ENCODE data around the gene JUN. TPM values are rescaled to one million over a fixed set of nuclear protein-coding genes. Genes with fewer than 3 reads are reported as not detected.

Gene JUN
- total and polyA plus RNA-seq, 2 of the 4 experiments (the other 2 are of a cell fraction) = 46.6 to 89.1 TPM

DNA sequence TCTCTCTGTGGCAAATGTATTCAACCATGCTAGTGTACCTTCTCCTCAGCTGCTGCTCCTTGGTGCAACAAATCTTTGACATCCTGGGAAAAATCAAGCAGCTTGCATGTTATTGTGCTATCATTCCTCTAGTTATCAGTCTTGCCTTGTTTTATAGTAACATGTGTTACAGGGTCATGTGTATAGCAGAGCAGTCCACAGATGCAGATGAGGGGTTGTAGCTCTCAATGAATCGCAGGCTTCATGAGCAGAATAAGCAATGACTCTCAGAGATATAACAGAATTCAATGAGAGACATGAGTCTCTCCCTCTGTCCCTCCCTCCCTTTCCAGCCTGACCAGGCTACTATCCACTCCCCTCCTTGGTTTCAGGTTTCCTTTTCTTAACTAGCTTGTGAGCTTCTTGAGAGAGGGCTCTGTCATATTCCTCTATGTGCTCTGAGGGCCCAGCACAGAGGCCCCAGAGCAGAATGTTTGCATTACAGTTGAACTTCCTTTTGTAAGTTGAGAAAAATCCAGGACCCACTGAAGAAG lies 15.1 kb upstream of the JUN start:
- H2BK20ac ChIP-seq (ENCODE audit: low read depth, low read length) = no peak overlapping the region; the same call in 1 of the 2 replicates
- H3K4me3 ChIP-seq (ENCODE audit: insufficient read depth, low read depth, low read length) = no peak overlapping the region
- H4K5ac ChIP-seq (ENCODE audit: low read depth, low read length) = no peak overlapping the region
- H2BK5ac ChIP-seq (ENCODE audit: low read depth, low read length, poor library complexity, severe bottlenecking) = no peak overlapping the region
- H2AK5ac ChIP-seq (ENCODE audit: low read depth, low read length) = no peak overlapping the region
- no peaks in the 10 kb centered on the region for H3K36me3 ChIP-seq (ENCODE audit: control insufficient read depth, insufficient read depth, low read length)
- H3K14ac ChIP-seq (replicated peaks; ENCODE audit: low read depth, low read length) = no peak overlapping the region
- no peak for DNase-seq
- no peaks in the 10 kb centered on the region for H4K20me1 ChIP-seq (ENCODE audit: insufficient read depth, low read length)
- H3K4me2 ChIP-seq (ENCODE audit: low read depth, low read length) = no peak overlapping the region
- TF ChIP-seq MAFK (IDR thresholded peaks at IDR 0.05; ENCODE audit: low read depth, low read length) (no peak), SMC3 (IDR thresholded peaks at IDR 0.05; ENCODE audit: low read depth, low read length) (no peak), CEBPB (IDR thresholded peaks at IDR 0.05; ENCODE audit: low read depth, low read length) (no peak), MAZ (IDR thresholded peaks at IDR 0.05; ENCODE audit: borderline replicate concordance, low read depth, low read length) (no peak), RCOR1 (IDR thresholded peaks at IDR 0.05; ENCODE audit: insufficient replicate concordance, low read length) (no peak), CHD1 (IDR thresholded peaks at IDR 0.05; ENCODE audit: low read depth, low read length) (no peak), RFX5 (IDR thresholded peaks at IDR 0.05; ENCODE audit: low read depth, low read length) (no peak), RAD21 (IDR thresholded peaks at IDR 0.05; ENCODE audit: low read length) (no peak), BHLHE40 (IDR thresholded peaks at IDR 0.05; ENCODE audit: low read depth, low read length) (no peak), MXI1 (IDR thresholded peaks at IDR 0.05; ENCODE audit: borderline replicate concordance, low read depth, low read length) (no peak)
- TF ChIP-seq, protein P1, sequence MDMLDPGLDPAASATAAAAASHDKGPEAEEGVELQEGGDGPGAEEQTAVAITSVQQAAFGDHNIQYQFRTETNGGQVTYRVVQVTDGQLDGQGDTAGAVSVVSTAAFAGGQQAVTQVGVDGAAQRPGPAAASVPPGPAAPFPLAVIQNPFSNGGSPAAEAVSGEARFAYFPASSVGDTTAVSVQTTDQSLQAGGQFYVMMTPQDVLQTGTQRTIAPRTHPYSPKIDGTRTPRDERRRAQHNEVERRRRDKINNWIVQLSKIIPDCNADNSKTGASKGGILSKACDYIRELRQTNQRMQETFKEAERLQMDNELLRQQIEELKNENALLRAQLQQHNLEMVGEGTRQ (IDR thresholded peaks at IDR 0.05; ENCODE audit: low read depth, low read length) = no peak
- TF ChIP-seq, protein P2, sequence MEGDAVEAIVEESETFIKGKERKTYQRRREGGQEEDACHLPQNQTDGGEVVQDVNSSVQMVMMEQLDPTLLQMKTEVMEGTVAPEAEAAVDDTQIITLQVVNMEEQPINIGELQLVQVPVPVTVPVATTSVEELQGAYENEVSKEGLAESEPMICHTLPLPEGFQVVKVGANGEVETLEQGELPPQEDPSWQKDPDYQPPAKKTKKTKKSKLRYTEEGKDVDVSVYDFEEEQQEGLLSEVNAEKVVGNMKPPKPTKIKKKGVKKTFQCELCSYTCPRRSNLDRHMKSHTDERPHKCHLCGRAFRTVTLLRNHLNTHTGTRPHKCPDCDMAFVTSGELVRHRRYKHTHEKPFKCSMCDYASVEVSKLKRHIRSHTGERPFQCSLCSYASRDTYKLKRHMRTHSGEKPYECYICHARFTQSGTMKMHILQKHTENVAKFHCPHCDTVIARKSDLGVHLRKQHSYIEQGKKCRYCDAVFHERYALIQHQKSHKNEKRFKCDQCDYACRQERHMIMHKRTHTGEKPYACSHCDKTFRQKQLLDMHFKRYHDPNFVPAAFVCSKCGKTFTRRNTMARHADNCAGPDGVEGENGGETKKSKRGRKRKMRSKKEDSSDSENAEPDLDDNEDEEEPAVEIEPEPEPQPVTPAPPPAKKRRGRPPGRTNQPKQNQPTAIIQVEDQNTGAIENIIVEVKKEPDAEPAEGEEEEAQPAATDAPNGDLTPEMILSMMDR (conservative IDR thresholded peaks at IDR 0.05; ENCODE audit: low read depth, low read length) = no peak
- TF ChIP-seq, protein P3, sequence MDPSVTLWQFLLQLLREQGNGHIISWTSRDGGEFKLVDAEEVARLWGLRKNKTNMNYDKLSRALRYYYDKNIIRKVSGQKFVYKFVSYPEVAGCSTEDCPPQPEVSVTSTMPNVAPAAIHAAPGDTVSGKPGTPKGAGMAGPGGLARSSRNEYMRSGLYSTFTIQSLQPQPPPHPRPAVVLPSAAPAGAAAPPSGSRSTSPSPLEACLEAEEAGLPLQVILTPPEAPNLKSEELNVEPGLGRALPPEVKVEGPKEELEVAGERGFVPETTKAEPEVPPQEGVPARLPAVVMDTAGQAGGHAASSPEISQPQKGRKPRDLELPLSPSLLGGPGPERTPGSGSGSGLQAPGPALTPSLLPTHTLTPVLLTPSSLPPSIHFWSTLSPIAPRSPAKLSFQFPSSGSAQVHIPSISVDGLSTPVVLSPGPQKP (IDR thresholded peaks at IDR 0.05; ENCODE audit: borderline replicate concordance, low read depth, low read length) = no peak
- H3K27me3 ChIP-seq (ENCODE audit: control insufficient read depth, insufficient read depth, low read length) = no peaks in the 10 kb centered on the region; the same call in 1 of the 2 replicates
- H3K9me1 ChIP-seq (ENCODE audit: insufficient read depth, low read length) = no peaks in the 10 kb centered on the region
- no peak; the same call in 1 of the 2 replicates for ATAC-seq (ENCODE audit: low read depth)
- no peak overlapping the region for H4K91ac ChIP-seq (ENCODE audit: insufficient read depth, low read depth, low read length)
- no TSS peak for BruUV-seq (replicated peaks)
- no peak overlapping the region for H2BK120ac ChIP-seq (ENCODE audit: low read depth, low read length)
- no peaks in the 10 kb centered on the region for H3K9me3 ChIP-seq (ENCODE audit: control insufficient read depth, insufficient read depth, low read length)
- POLR2A ChIA-PET (ENCODE audit: unreplicated experiment) = no interaction called here
- H2AK9ac ChIP-seq (replicated peaks; ENCODE audit: low read depth, low read length, poor library complexity) = no peak overlapping the region
- no peak overlapping the region for H3K18ac ChIP-seq (ENCODE audit: low read depth, low read length)
- no peak overlapping the region for H3K23ac ChIP-seq (ENCODE audit: low read depth, low read length)
- H3K56ac ChIP-seq (ENCODE audit: extremely low read depth, insufficient read depth, low read length) = no peak overlapping the region
- dilution Hi-C loops (cut with HindIII; ENCODE audit: low sequenced_read_pairs, unreplicated experiment) (no loop called here), intact Hi-C loops (cut with micrococcal nuclease) (no loop called here), in situ Hi-C loops (cut with MboI; ENCODE audit: low sequenced_read_pairs) (loop anchor here (25.0 kb wide), 1 partner anchor 488 kb away; the partner anchor contains the start of gene FGGY)
- H3K4me1 ChIP-seq (ENCODE audit: control insufficient read depth, insufficient read depth, low read length) = no peaks in the 10 kb centered on the region
- no peak overlapping the region for H2AFZ ChIP-seq (replicated peaks; ENCODE audit: low read length, poor library complexity)
- no CpG with 5 or more reads among the region's 1 CpG for WGBS, 2 experiments (ENCODE audit: extremely low coverage in 2 of 2, insufficient read length in 1 of 2)
- no peak overlapping the region for H2BK15ac ChIP-seq (ENCODE audit: low read depth, low read length)
- H3K9ac ChIP-seq (ENCODE audit: low read depth, low read length) = no peak overlapping the region
- H3K79me1 ChIP-seq (ENCODE audit: low read depth in 1 of 2, low read length in 2 of 2) = no peaks in the 10 kb centered on the region
- H3K4ac ChIP-seq (ENCODE audit: low read depth, low read length) = no peak overlapping the region
- H3K27ac ChIP-seq (ENCODE audit: insufficient read depth, low read length) = no peak overlapping the region
- CTCF ChIA-PET = no interaction called here
- H4K8ac ChIP-seq (ENCODE audit: low read depth in 2 of 2, low read length in 2 of 2) = no peak overlapping the region

All from IMR-90 (cell line).